RWPE1 (cell line): Measurements from ENCODE around the gene TBC1D23.

ENCODE experiments used
- CTCF ChIA-PET: fragments of 350-600 bp; sonication (Branson Sonifier 250); formaldehyde crosslinking; extraction: SDS; loops from one replicate; lab custom pipeline; 2021; lab: Yijun Ruan, JAX
- POLR2A ChIA-PET: fragments of 400-600 bp; formaldehyde crosslinking; extraction: SDS; loops from one replicate; lab custom pipeline; 2020; ENCODE audit warnings: antibody characterized with exemption; ENCODE audit not compliant: low non-redundant PET; lab: Yijun Ruan, JAX
- DNase-seq: peaks from one replicate; pipeline ENCODE4 v3.0.0; 2012; ENCODE audit warnings: low spot score
- H3K27ac ChIP-seq: fragments of 450-650 bp; 2 replicates; pipeline ENCODE4 v1.5.1; 2017
- TF ChIP-seq, protein P1 (sequence below): fragments of 450-650 bp; conservative IDR thresholded peaks from 2 replicates; pipeline ENCODE4 v1.5.1; 2017; ENCODE audit warnings: low read depth, mild to moderate bottlenecking

TBC1D23 gene

DNA sequence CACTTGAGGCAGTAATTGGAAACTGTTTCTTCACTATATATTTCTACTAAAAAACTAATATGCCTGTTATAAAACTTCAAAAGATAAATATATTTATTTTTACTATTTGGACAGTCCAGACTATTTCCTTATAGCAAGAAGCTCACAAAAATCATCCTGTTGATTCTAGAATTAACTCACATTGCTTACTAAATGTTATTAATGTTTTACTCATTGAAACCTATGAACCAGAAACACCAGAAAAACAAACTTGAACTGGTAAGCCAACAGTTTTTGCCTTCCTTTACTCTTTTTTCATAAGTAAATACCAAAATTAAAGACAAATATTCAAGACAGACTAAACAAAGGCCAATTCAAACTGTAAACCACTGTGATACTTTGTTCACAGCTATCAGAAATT, 113.7 kb downstream of the TBC1D23 start:
- POLR2A ChIA-PET, result interaction anchor here (0.7 kb wide), 1 partner anchor 65 kb away, joined by 3 read pairs; no protein-coding TSS in a partner anchor
- CTCF ChIA-PET, result no interaction called here
- TF ChIP-seq, protein P1, sequence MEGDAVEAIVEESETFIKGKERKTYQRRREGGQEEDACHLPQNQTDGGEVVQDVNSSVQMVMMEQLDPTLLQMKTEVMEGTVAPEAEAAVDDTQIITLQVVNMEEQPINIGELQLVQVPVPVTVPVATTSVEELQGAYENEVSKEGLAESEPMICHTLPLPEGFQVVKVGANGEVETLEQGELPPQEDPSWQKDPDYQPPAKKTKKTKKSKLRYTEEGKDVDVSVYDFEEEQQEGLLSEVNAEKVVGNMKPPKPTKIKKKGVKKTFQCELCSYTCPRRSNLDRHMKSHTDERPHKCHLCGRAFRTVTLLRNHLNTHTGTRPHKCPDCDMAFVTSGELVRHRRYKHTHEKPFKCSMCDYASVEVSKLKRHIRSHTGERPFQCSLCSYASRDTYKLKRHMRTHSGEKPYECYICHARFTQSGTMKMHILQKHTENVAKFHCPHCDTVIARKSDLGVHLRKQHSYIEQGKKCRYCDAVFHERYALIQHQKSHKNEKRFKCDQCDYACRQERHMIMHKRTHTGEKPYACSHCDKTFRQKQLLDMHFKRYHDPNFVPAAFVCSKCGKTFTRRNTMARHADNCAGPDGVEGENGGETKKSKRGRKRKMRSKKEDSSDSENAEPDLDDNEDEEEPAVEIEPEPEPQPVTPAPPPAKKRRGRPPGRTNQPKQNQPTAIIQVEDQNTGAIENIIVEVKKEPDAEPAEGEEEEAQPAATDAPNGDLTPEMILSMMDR, result no peak
- H3K27ac ChIP-seq, result no peak overlapping the region
- DNase-seq, result no peak
